ENCODE measurements around the gene GSPT1.
"Not testable (repeated sequence)": the region's sequence is repeated elsewhere in the genome, so short reads cannot be mapped to it uniquely, and the experiment has no call there.

Gene GSPT1

GRCh38 chr16:11915644-11916523 is at the start of gene GSPT1:
TSS of gene GSPT1 (minus strand) at chr16:11915956. CDS start at chr16:11915720, 236 bp downstream.
- DNase-seq (ENCODE audit: low read depth) = peak; percentile 99

DNA sequence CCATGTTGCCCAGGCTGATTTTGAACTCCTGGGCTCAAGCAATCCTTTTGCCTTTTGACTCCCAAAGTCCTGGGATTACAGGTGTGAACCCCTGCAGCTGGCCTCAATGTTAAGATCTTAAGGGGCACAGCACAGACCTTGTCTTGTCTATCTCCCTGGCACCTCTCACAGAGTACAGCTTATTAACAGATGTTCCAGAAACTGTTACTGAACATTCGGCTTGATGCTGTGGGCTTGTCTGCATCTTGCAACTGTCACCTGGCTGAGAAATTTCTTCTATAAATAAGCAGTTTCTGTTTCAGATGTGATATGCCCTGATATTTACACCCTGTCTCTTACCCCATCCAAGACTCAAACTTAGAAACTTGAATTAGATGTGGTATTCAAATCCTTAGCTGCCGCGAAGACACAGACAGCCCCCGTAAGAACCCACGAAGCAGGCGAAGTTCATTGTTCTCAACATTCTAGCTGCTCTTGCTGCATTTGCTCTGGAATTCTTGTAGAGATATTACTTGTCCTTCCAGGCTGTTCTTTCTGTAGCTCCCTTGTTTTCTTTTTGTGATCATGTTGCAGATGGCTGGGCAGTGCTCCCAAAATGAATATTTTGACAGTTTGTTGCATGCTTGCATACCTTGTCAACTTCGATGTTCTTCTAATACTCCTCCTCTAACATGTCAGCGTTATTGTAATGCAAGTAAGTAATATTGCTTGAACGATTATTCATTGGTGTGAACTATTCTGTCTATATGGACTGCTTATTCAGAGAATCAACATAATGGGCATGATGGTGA is 49.2 kb upstream of the GSPT1 start, which contains the start of gene TNFRSF17:
TSS of gene TNFRSF17 (plus strand) at position 450 of the 791 bp plus-strand sequence. CDS start at position 565, 115 bp downstream.
- no peak for DNase-seq (ENCODE audit: low read depth)

GRCh38 chr16:11963706-11964105 is 48.0 kb upstream of the GSPT1 start:
- no peak for DNase-seq (ENCODE audit: low read depth)

- DNase-seq (ENCODE audit: low read depth) = not testable (repeated sequence)
These were observed 47.2 kb upstream of the GSPT1 start for GRCh38 chr16:11962978-11963377.

- DNase-seq (ENCODE audit: low read depth) = not testable (repeated sequence)
These were observed 46.7 kb upstream of the GSPT1 start for GRCh38 chr16:11962457-11962856.

- no peak for DNase-seq (ENCODE audit: low read depth)
These were observed 42.0 kb upstream of the GSPT1 start for GRCh38 chr16:11957591-11958395.

DNA sequence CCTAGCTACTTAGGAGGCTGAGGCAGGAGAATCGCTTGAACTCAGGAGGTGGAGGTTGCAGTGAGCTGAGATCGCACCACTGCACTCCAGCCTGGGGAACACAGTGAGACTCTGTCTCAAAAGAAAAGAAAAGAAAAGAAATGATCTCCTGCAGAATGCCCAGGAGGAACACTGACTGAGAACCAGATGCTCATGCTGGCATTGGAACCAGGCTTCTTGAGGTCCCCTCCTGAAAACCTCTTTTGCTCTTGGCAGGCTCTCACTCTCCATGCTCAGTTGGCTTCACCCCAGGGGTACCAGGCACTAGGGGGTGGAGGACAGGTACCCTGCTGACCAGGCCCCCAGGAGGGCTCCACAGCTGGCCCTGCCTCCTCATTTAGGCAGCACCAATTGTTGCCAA is 40.8 kb upstream of the GSPT1 start:
- DNase-seq (ENCODE audit: low read depth) = no peak

- no peak for DNase-seq (ENCODE audit: low read depth)
These were observed 40.0 kb upstream of the GSPT1 start for GRCh38 chr16:11955713-11956123.

DNA sequence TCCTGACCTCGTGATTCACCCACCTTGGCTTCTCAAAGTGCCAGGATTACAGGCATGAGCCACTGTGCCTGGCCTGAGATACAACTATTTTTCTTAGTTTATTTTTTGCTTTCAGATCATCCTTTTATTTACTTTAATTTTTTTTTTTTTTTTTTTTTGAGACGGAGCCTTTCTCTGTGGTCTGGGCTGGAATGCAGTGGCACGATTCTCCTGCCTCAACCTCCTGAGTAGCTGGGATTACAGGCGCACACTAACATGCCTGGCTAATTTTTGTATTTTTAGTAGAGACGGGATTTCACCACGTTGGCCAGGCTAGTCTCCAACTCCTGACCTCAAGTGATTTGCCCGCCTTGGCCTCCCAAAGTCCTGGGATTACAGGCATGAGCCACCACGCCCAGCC is 37.8 kb upstream of the GSPT1 start:
- not testable (repeated sequence) for DNase-seq (ENCODE audit: low read depth)

DNA sequence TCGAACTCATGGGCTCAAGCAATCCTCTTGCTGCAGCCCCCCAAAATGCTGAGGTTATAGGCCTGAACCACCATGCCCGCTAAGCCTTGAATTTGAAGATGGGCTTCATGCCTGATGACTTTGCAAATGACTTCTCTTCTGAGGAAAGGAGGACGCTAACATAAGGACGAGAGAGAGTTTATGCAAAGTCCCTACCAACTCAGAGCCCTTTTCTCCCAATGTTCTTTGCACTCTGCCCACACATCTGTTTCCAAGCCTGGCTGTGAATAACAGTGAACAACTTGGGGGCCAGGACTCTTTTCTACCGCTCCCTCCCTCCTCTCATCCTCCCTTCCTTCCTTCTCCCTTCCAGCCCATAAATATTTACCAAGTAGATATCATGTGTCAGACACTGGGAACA is 34.6 kb upstream of the GSPT1 start:
- no peak for DNase-seq (ENCODE audit: low read depth)

DNA sequence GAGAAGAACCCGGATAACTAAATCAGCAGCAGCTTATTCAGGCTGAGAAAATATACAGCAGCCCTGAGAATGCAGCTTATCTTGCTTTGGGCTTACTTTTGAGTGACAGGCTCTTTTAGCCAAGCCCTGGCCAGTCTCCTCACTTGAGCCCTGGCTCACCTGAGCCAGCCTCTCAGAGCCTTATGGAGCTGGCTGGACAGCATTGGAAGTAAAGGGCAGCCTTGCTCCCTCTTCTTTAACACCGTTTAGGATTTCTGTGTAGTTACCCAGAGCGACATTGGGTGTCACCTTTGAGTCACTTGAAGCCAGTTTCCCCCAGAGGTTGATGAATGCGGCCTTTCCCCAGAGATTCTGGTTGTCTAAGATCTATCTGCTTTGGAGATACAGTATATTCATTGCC is 33.8 kb upstream of the GSPT1 start:
- DNase-seq (ENCODE audit: low read depth) = no peak

DNA sequence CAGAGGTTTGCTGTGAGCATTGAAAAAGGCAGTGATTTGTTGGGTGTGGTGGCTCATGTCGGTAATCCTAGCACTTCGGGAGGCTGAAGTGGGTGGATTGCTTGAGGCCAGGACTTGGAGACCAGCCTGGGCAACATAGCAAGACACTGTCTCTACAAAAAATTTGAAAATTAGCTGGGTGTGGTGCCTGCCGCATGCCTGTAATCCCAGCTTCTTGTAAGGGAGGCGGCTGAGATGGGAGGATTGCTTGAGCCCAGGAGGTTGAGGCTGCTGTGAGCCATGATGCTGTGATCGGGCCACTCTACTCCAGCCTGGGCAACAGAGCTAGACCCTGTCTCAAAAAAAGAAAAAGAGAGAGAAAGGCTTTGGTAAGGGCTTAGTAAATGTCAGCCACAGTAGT is 33.1 kb upstream of the GSPT1 start:
- no peak for DNase-seq (ENCODE audit: low read depth)

GRCh38 chr16:11946433-11946832 is 30.7 kb upstream of the GSPT1 start:
- no peak for DNase-seq (ENCODE audit: low read depth)

GRCh38 chr16:11941945-11942344 is 26.2 kb upstream of the GSPT1 start, which contains the start of gene NPIPB2:
TSS of gene NPIPB2 (minus strand) at chr16:11942045. CDS start at chr16:11942045, 0 bp downstream.
- DNase-seq (ENCODE audit: low read depth) = not testable (repeated sequence)

DNA sequence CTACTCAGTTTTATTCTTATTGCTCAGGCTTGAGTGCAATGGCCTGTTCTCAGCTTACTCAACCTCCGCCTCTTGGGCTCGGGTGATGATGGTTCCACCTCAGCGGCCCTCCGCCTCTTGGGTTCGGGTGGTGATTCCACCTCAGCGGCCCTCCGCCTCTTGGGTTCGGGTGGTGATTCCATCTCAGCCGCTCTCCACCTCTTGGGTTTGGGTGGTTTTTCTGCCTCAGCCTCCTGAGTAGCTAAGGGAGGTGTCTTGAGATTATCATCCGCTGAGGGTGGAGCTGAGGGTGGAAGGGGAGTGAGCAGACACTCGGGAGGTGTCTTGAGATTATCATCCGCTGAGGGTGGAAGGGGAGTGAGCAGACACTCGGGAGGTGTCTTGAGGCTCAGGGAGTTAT is 11.6 kb upstream of the GSPT1 start:
- not testable (repeated sequence) for DNase-seq (ENCODE audit: low read depth)

DNA sequence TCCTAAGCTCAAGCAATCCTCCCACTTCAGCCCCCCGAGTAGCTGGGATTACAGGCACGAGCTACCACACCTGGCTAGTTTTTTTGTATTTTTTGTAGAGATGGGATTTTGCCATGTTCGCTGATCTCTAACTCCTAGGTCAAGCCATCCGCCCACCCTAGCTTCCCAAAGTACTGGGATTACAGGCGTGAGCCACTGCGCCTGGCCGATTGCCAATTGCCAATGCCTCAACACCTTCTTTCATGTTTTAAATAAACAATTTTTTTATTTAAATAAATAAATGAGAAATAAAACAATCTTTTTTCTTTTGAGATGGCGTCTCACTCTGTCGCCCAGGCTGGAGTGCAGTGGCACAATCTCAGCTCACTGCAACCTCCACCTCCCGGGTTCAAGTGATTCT is 8.3 kb upstream of the GSPT1 start:
- DNase-seq (ENCODE audit: low read depth) = not testable (repeated sequence)

GRCh38 chr16:11916524-11917285 is 949 bp upstream of the GSPT1 start:
- no peak for DNase-seq (ENCODE audit: low read depth)

DNA sequence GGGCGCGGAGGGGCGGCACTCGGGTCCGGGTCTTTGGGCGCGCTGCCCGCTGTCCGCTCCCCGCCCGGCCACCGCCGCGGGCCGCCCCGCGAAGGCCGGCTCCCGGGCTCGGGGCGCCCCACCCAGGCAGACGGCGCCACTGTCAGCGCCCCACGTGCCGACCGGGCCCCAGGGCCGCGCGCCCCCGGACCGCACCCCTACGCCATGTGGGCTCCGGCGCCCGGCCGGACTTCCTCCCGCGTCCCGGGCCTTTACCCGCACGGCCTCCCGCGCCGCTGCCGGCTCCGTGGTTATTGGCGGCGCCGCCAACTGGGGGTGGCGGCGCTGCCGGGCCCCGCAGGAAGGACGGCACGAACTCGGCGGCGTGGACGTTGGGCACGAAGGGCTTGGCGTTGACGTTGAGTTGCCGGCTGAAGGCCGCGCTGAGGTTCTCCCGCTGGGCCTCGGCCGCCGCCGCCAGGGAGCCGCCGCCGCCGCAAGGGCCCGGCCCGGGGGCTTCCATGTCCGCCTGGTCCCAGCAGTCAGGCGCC is 577 bp downstream of the GSPT1 start:
- DNase-seq (ENCODE audit: low read depth) = peak; percentile 34

- DNase-seq (ENCODE audit: low read depth) = peak; percentile 22
These were observed 1.3 kb downstream of the GSPT1 start for GRCh38 chr16:11914210-11915113.
